ENCODE measurements around the gene NACC1.
A peak's percentile ranks its signal among the peaks of the same experiment; 100 is the strongest.

DNA sequence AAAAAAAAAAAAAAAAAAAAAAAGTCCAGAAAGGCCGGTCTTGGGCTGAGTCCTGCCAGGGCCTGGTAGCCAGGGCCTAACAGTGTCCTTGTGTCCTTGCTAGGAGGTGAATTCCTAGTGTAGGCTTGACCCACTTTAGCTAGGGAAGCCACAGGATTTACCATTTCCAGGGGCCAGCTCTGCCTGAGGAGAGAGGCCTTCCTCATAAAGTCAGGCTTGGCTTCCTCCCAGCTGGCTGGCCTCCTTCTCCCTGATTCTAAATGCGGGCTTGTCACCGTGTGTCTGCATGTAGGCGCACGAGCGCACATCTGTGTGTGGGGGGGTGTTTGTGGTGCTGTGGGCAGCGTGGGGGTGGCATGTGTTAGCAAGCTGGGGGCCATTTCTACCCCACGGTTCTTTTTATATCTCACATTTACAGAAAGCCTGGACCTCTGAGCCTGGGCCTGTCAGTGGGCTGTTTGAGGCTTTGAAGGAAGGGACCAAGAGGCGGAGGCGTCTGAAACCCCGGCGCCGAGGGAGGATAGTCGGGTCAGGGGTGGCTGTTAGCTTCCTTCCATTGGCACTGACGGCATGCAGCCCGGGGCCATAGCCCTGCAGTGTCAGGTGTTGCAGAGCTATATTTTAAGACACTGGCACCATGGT lies 63.8 kb downstream of the NACC1 start:
- TF ChIP-seq, protein P1, sequence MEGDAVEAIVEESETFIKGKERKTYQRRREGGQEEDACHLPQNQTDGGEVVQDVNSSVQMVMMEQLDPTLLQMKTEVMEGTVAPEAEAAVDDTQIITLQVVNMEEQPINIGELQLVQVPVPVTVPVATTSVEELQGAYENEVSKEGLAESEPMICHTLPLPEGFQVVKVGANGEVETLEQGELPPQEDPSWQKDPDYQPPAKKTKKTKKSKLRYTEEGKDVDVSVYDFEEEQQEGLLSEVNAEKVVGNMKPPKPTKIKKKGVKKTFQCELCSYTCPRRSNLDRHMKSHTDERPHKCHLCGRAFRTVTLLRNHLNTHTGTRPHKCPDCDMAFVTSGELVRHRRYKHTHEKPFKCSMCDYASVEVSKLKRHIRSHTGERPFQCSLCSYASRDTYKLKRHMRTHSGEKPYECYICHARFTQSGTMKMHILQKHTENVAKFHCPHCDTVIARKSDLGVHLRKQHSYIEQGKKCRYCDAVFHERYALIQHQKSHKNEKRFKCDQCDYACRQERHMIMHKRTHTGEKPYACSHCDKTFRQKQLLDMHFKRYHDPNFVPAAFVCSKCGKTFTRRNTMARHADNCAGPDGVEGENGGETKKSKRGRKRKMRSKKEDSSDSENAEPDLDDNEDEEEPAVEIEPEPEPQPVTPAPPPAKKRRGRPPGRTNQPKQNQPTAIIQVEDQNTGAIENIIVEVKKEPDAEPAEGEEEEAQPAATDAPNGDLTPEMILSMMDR (IDR thresholded peaks at IDR 0.05; ENCODE audit: insufficient read depth, low read length) = no peak
- TF ChIP-seq, protein P2, sequence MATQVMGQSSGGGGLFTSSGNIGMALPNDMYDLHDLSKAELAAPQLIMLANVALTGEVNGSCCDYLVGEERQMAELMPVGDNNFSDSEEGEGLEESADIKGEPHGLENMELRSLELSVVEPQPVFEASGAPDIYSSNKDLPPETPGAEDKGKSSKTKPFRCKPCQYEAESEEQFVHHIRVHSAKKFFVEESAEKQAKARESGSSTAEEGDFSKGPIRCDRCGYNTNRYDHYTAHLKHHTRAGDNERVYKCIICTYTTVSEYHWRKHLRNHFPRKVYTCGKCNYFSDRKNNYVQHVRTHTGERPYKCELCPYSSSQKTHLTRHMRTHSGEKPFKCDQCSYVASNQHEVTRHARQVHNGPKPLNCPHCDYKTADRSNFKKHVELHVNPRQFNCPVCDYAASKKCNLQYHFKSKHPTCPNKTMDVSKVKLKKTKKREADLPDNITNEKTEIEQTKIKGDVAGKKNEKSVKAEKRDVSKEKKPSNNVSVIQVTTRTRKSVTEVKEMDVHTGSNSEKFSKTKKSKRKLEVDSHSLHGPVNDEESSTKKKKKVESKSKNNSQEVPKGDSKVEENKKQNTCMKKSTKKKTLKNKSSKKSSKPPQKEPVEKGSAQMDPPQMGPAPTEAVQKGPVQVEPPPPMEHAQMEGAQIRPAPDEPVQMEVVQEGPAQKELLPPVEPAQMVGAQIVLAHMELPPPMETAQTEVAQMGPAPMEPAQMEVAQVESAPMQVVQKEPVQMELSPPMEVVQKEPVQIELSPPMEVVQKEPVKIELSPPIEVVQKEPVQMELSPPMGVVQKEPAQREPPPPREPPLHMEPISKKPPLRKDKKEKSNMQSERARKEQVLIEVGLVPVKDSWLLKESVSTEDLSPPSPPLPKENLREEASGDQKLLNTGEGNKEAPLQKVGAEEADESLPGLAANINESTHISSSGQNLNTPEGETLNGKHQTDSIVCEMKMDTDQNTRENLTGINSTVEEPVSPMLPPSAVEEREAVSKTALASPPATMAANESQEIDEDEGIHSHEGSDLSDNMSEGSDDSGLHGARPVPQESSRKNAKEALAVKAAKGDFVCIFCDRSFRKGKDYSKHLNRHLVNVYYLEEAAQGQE (IDR thresholded peaks at IDR 0.05; ENCODE audit: insufficient replicate concordance, low read depth) = no peak
- TF ChIP-seq POLR2AphosphoS5 (IDR thresholded peaks at IDR 0.05; ENCODE audit: low read depth) = peak; percentile 90
